ENCODE data around the gene RHBG.
"Not testable (repeated sequence)": the region's sequence is repeated elsewhere in the genome, so short reads cannot be mapped to it uniquely, and the experiment has no call there.

RHBG gene

GRCh38 chr1:156360534-156360933 is 8.5 kb upstream of the RHBG start:
- Histone ChIP-seq H3K27me3 (ENCODE audit: control insufficient read depth, insufficient read depth, low read length) (no peaks in the 10 kb centered on the region), H3K4me1 (ENCODE audit: control insufficient read depth, insufficient read depth, low read length) (no peaks in the 10 kb centered on the region), H3K4me3 (ENCODE audit: low read length) (no peak overlapping the region), H3K36me3 (ENCODE audit: control insufficient read depth, insufficient read depth, low read length) (no peaks in the 10 kb centered on the region), H3K9me3 (ENCODE audit: control insufficient read depth, insufficient read depth, low read length) (no peaks in the 10 kb centered on the region), H3K27ac (ENCODE audit: low read length) (no peak overlapping the region)
- no peak for DNase-seq (ENCODE audit: low read depth, low spot score)
- WGBS (ENCODE audit: insufficient coverage, insufficient read length), result no CpG with 5 or more reads among the region's 11 CpGs

- DNase-seq (ENCODE audit: low read depth, low spot score), result no peak
- no peaks in the 10 kb centered on the region; the same call in 1 of the 2 replicates for H3K27me3 ChIP-seq (ENCODE audit: control insufficient read depth, insufficient read depth, low read length)
- no peaks in the 10 kb centered on the region for H3K36me3 ChIP-seq (ENCODE audit: control insufficient read depth, insufficient read depth, low read length)
- peaks cover 2% of the 10 kb centered on the region for H3K4me1 ChIP-seq (ENCODE audit: control insufficient read depth, insufficient read depth, low read length)
- no peaks in the 10 kb centered on the region for H3K9me3 ChIP-seq (ENCODE audit: control insufficient read depth, insufficient read depth, low read length)
- H3K27ac ChIP-seq (ENCODE audit: low read length), result no peak overlapping the region
- no peak overlapping the region for H3K4me3 ChIP-seq (ENCODE audit: low read length)
These were observed 3.3 kb upstream of the RHBG start for GRCh38 chr1:156365754-156366153.

GRCh38 chr1:156366378-156367166 is 2.4 kb upstream of the RHBG start:
- no CpG with 5 or more reads among the region's 5 CpGs for WGBS (ENCODE audit: insufficient coverage, insufficient read length)
- H3K4me1 ChIP-seq (ENCODE audit: control insufficient read depth, insufficient read depth, low read length), result peaks cover 2% of the 10 kb centered on the region

GRCh38 chr1:156367383-156368156 is 1.4 kb upstream of the RHBG start:
- Histone ChIP-seq H3K9me3 (ENCODE audit: control insufficient read depth, insufficient read depth, low read length) (no peaks in the 10 kb centered on the region), H3K4me3 (ENCODE audit: low read length) (no peak overlapping the region), H3K27ac (ENCODE audit: low read length) (no peak overlapping the region), H3K36me3 (ENCODE audit: control insufficient read depth, insufficient read depth, low read length) (no peaks in the 10 kb centered on the region), H3K27me3 (ENCODE audit: control insufficient read depth, insufficient read depth, low read length) (no peaks in the 10 kb centered on the region; the same call in 1 of the 2 replicates), H3K4me1 (ENCODE audit: control insufficient read depth, insufficient read depth, low read length) (peaks cover 2% of the 10 kb centered on the region)
- WGBS (ENCODE audit: insufficient coverage, insufficient read length), result no CpG with 5 or more reads among the region's 9 CpGs
- DNase-seq (ENCODE audit: low read depth, low spot score), result no peak

More at GRCh38 chr1:156366378-156367166, 2.4 kb upstream of the RHBG start:
- H3K27me3 ChIP-seq (ENCODE audit: control insufficient read depth, insufficient read depth, low read length), result no peaks in the 10 kb centered on the region; the same call in 1 of the 2 replicates
- no peak for DNase-seq (ENCODE audit: low read depth, low spot score)
- no peaks in the 10 kb centered on the region for H3K36me3 ChIP-seq (ENCODE audit: control insufficient read depth, insufficient read depth, low read length)
- H3K27ac ChIP-seq (ENCODE audit: low read length), result no peak overlapping the region
- no peak overlapping the region for H3K4me3 ChIP-seq (ENCODE audit: low read length)
- no peaks in the 10 kb centered on the region for H3K9me3 ChIP-seq (ENCODE audit: control insufficient read depth, insufficient read depth, low read length)

- no peaks in the 10 kb centered on the region; the same call in 1 of the 2 replicates for H3K27me3 ChIP-seq (ENCODE audit: control insufficient read depth, insufficient read depth, low read length)
- H3K27ac ChIP-seq (ENCODE audit: low read length), result no peak overlapping the region
- WGBS (ENCODE audit: insufficient coverage, insufficient read length), result no CpG with 5 or more reads among the region's 7 CpGs
- no peaks in the 10 kb centered on the region for H3K36me3 ChIP-seq (ENCODE audit: control insufficient read depth, insufficient read depth, low read length)
- no peak overlapping the region for H3K4me3 ChIP-seq (ENCODE audit: low read length)
- no peaks in the 10 kb centered on the region for H3K9me3 ChIP-seq (ENCODE audit: control insufficient read depth, insufficient read depth, low read length)
- no peak for DNase-seq (ENCODE audit: low read depth, low spot score)
- H3K4me1 ChIP-seq (ENCODE audit: control insufficient read depth, insufficient read depth, low read length), result peaks cover 2% of the 10 kb centered on the region
These were observed 803 bp upstream of the RHBG start for GRCh38 chr1:156368157-156368658.

GRCh38 chr1:156369685-156370286 is 775 bp downstream of the RHBG start:
- not testable (repeated sequence) for H3K4me1 ChIP-seq (ENCODE audit: control insufficient read depth, insufficient read depth, low read length); H3K36me3 ChIP-seq (ENCODE audit: control insufficient read depth, insufficient read depth, low read length); H3K27me3 ChIP-seq (ENCODE audit: control insufficient read depth, insufficient read depth, low read length); H3K27ac ChIP-seq (ENCODE audit: low read length); H3K9me3 ChIP-seq (ENCODE audit: control insufficient read depth, insufficient read depth, low read length); DNase-seq (ENCODE audit: low read depth, low spot score)
- no CpG with 5 or more reads among the region's 10 CpGs for WGBS (ENCODE audit: insufficient coverage, insufficient read length)
- peak overlapping the region; percentile 45; the same call in 1 of the 2 replicates for H3K4me3 ChIP-seq (ENCODE audit: low read length)

- H3K27me3 ChIP-seq (ENCODE audit: control insufficient read depth, insufficient read depth, low read length), result no peaks in the 10 kb centered on the region; the same call in 1 of the 2 replicates
- H3K4me1 ChIP-seq (ENCODE audit: control insufficient read depth, insufficient read depth, low read length), result peaks cover 2% of the 10 kb centered on the region; the same call in 1 of the 2 replicates
- no peaks in the 10 kb centered on the region for H3K36me3 ChIP-seq (ENCODE audit: control insufficient read depth, insufficient read depth, low read length)
- WGBS (ENCODE audit: insufficient coverage, insufficient read length), result no CpG with 5 or more reads among the region's 7 CpGs
- no peak overlapping the region for H3K27ac ChIP-seq (ENCODE audit: low read length)
- no peak for DNase-seq (ENCODE audit: low read depth, low spot score)
- no peaks in the 10 kb centered on the region for H3K9me3 ChIP-seq (ENCODE audit: control insufficient read depth, insufficient read depth, low read length)
- H3K4me3 ChIP-seq (ENCODE audit: low read length), result no peak overlapping the region
These were observed 2.7 kb downstream of the RHBG start for GRCh38 chr1:156371553-156372264.

- H3K36me3 ChIP-seq (ENCODE audit: control insufficient read depth, insufficient read depth, low read length), result no peaks in the 10 kb centered on the region
- no peaks in the 10 kb centered on the region; the same call in 1 of the 2 replicates for H3K27me3 ChIP-seq (ENCODE audit: control insufficient read depth, insufficient read depth, low read length)
- H3K27ac ChIP-seq (ENCODE audit: low read length), result no peak overlapping the region
- no peaks in the 10 kb centered on the region for H3K9me3 ChIP-seq (ENCODE audit: control insufficient read depth, insufficient read depth, low read length)
- DNase-seq (ENCODE audit: low read depth, low spot score), result no peak
- H3K4me1 ChIP-seq (ENCODE audit: control insufficient read depth, insufficient read depth, low read length), result peaks cover 2% of the 10 kb centered on the region; the same call in 1 of the 2 replicates
- H3K4me3 ChIP-seq (ENCODE audit: low read length), result no peak overlapping the region
These were observed 3.2 kb downstream of the RHBG start for GRCh38 chr1:156372265-156372586.

GRCh38 chr1:156372876-156373275 is 3.9 kb downstream of the RHBG start:
- no peak for DNase-seq (ENCODE audit: low read depth, low spot score)
- no peaks in the 10 kb centered on the region; the same call in 1 of the 2 replicates for H3K27me3 ChIP-seq (ENCODE audit: control insufficient read depth, insufficient read depth, low read length)
- H3K4me3 ChIP-seq (ENCODE audit: low read length), result no peak overlapping the region
- no CpG with 5 or more reads among the region's 4 CpGs for WGBS (ENCODE audit: insufficient coverage, insufficient read length)
- H3K4me1 ChIP-seq (ENCODE audit: control insufficient read depth, insufficient read depth, low read length), result 0 out of 2 replicates have a peak, but pooled peaks cover 2% of the 10 kb centered on the region
- no peaks in the 10 kb centered on the region for H3K36me3 ChIP-seq (ENCODE audit: control insufficient read depth, insufficient read depth, low read length)
- H3K9me3 ChIP-seq (ENCODE audit: control insufficient read depth, insufficient read depth, low read length), result no peaks in the 10 kb centered on the region
- no peak overlapping the region for H3K27ac ChIP-seq (ENCODE audit: low read length)

GRCh38 chr1:156373546-156373945 is 4.5 kb downstream of the RHBG start:
- DNase-seq (ENCODE audit: low read depth, low spot score), result no peak
- Histone ChIP-seq H3K9me3 (ENCODE audit: control insufficient read depth, insufficient read depth, low read length) (no peaks in the 10 kb centered on the region), H3K4me3 (ENCODE audit: low read length) (no peak overlapping the region), H3K36me3 (ENCODE audit: control insufficient read depth, insufficient read depth, low read length) (no peaks in the 10 kb centered on the region), H3K4me1 (ENCODE audit: control insufficient read depth, insufficient read depth, low read length) (0 out of 2 replicates have a peak, but pooled peaks cover 2% of the 10 kb centered on the region), H3K27ac (ENCODE audit: low read length) (no peak overlapping the region), H3K27me3 (ENCODE audit: control insufficient read depth, insufficient read depth, low read length) (no peaks in the 10 kb centered on the region; the same call in 1 of the 2 replicates)
